Natural killer cell (primary cell): ENCODE data around the gene CBFA2T3. TPM values are rescaled to one million over a fixed set of nuclear protein-coding genes. Genes with fewer than 3 reads are reported as not detected.

Experiments used
- ATAC-seq, 3 donors: fragments of 150-1000 bp in 2 of 3; fragments of 200-7000 bp in 1 of 3; cut with Tn5 transposase; 1 replicate in 1 of 3; 2 replicates in 2 of 3; pipeline ENCODE4 v1.10.0; 2021; ENCODE audit warnings: mild to moderate bottlenecking in 2 of 3, moderate library complexity in 2 of 3
- DNase-seq, 2 donors: peaks; one replicate each; pipeline versions ENCODE4 v3.0.0 to v3.0.0-alpha.2; 2013 to 2021; ENCODE audit warnings: mixed read lengths in 1 of 2
- H3K27ac ChIP-seq: one replicate; pipeline ENCODE4 v1.5.1; 2013; ENCODE audit warnings: mild to moderate bottlenecking, low read length
- H3K27me3 ChIP-seq: one replicate; pipeline ENCODE4 v1.6.1; 2013; ENCODE audit warnings: low read length; ENCODE audit not compliant: control insufficient read depth, insufficient read depth
- H3K36me3 ChIP-seq: one replicate; pipeline ENCODE4 v1.6.1; 2013; ENCODE audit warnings: low read length; ENCODE audit not compliant: control insufficient read depth, insufficient read depth
- H3K4me1 ChIP-seq: one replicate; pipeline ENCODE4 v1.6.1; 2013; ENCODE audit warnings: low read length; ENCODE audit not compliant: control insufficient read depth, insufficient read depth
- H3K4me3 ChIP-seq: one replicate; pipeline ENCODE4 v1.5.1; 2013; ENCODE audit warnings: low read length
- H3K9me3 ChIP-seq: one replicate; pipeline ENCODE4 v1.6.1; 2013; ENCODE audit warnings: low read length; ENCODE audit not compliant: control insufficient read depth, insufficient read depth
- H3K27ac Mint-ChIP-seq, 2 donors: one replicate each; pipeline ENCODE4 v1.8.0; 2022; ENCODE audit warnings: mild to moderate bottlenecking in 2 of 2, mixed read lengths in 2 of 2, moderate library complexity in 1 of 2
- H3K27me3 Mint-ChIP-seq, 2 donors: one replicate each; pipeline ENCODE4 v1.8.0; 2022; ENCODE audit warnings: low read depth in 2 of 2, mixed read lengths in 2 of 2
- H3K36me3 Mint-ChIP-seq: one replicate; pipeline ENCODE4 v1.8.0; 2022; ENCODE audit warnings: mixed read lengths
- H3K4me1 Mint-ChIP-seq, 2 donors: one replicate each; pipeline ENCODE4 v1.8.0; 2022; ENCODE audit warnings: mixed read lengths in 2 of 2
- H3K4me3 Mint-ChIP-seq: one replicate; pipeline ENCODE4 v1.8.0; 2022; ENCODE audit warnings: mild to moderate bottlenecking, moderate library complexity, mixed read lengths
- H3K9me3 Mint-ChIP-seq, 2 donors: one replicate each; pipeline ENCODE4 v1.8.0; 2022; ENCODE audit warnings: mixed read lengths in 2 of 2
- WGBS: methylation state at CpG from one replicate; pipeline ENCODE4 v1.1.7; 2013; ENCODE audit warnings: missing lambda C conversion rate; ENCODE audit not compliant: insufficient coverage; 5-methylcytosine and 5-hydroxymethylcytosine counted together
- intact Hi-C: fragments of 100-400 bp; cut with micrococcal nuclease; formaldehyde crosslinking; loops from one replicate; pipeline ENCODE4 v1.14.2; 2022
- total RNA-seq, 4 donors: library from RNA; stranded (reverse); fragments of 120-200 nt in 1 of 4; gene quantifications; one replicate each; pipeline versions ENCODE4 v1.2.3 to v1.2.4, GENCODE V29; 2013 to 2022
- TF ChIP-seq, protein P1 (sequence below): fragments of 200-600 bp; IDR thresholded peaks from one replicate; pipeline ENCODE4 v1.8.0; 2022; ENCODE audit warnings: antibody characterized with exemption

CBFA2T3 gene
- total RNA-seq, 3 donors from 2014 or later (not counting 1 experiment from before 2014, with no cell fraction given) = 2.5 to 7.8 (median 4.2) TPM

GRCh38 chr16:88962478-88963152 is 14.4 kb downstream of the CBFA2T3 start:
- no peak overlapping the region for H3K4me3 Mint-ChIP-seq
- intact Hi-C loops = no loop called here
- WGBS = 60% methylated on average over 23 of the region's 23 CpGs
- no peak overlapping the region for H3K27ac ChIP-seq
- ATAC-seq = no peak
- no peaks in the 10 kb centered on the region for H3K9me3 ChIP-seq
- peaks cover 9 to 10% of the 10 kb centered on the region in 2 donors for H3K4me1 Mint-ChIP-seq
- no peak for DNase-seq
- TF ChIP-seq, protein P1, sequence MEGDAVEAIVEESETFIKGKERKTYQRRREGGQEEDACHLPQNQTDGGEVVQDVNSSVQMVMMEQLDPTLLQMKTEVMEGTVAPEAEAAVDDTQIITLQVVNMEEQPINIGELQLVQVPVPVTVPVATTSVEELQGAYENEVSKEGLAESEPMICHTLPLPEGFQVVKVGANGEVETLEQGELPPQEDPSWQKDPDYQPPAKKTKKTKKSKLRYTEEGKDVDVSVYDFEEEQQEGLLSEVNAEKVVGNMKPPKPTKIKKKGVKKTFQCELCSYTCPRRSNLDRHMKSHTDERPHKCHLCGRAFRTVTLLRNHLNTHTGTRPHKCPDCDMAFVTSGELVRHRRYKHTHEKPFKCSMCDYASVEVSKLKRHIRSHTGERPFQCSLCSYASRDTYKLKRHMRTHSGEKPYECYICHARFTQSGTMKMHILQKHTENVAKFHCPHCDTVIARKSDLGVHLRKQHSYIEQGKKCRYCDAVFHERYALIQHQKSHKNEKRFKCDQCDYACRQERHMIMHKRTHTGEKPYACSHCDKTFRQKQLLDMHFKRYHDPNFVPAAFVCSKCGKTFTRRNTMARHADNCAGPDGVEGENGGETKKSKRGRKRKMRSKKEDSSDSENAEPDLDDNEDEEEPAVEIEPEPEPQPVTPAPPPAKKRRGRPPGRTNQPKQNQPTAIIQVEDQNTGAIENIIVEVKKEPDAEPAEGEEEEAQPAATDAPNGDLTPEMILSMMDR = no peak
- H3K36me3 Mint-ChIP-seq = no peaks in the 10 kb centered on the region
- no peaks in the 10 kb centered on the region for H3K9me3 Mint-ChIP-seq
- peaks cover 0 to 29% of the 10 kb centered on the region in 2 donors for H3K27me3 Mint-ChIP-seq
- peaks cover 52% of the 10 kb centered on the region for H3K4me1 ChIP-seq
- H3K27ac Mint-ChIP-seq = no peak overlapping the region
- no peaks in the 10 kb centered on the region for H3K36me3 ChIP-seq
- H3K27me3 ChIP-seq = no peaks in the 10 kb centered on the region
- H3K4me3 ChIP-seq = no peak overlapping the region

- TF ChIP-seq, protein P1 = no peak
- H3K9me3 Mint-ChIP-seq = no peaks in the 10 kb centered on the region
- peaks cover 10 to 15% of the 10 kb centered on the region in 2 donors for H3K4me1 Mint-ChIP-seq
- peaks cover 54% of the 10 kb centered on the region for H3K4me1 ChIP-seq
- no peak overlapping the region for H3K27ac ChIP-seq
- DNase-seq (no peak), ATAC-seq (no peak)
- H3K36me3 ChIP-seq = no peaks in the 10 kb centered on the region
- intact Hi-C loops = no loop called here
- no peak overlapping the region for H3K27ac Mint-ChIP-seq
- H3K4me3 Mint-ChIP-seq = no peak overlapping the region
- H3K9me3 ChIP-seq = no peaks in the 10 kb centered on the region
- H3K27me3 Mint-ChIP-seq = peaks cover 7 to 31% of the 10 kb centered on the region in 2 donors
- no peaks in the 10 kb centered on the region for H3K36me3 Mint-ChIP-seq
- WGBS = 92% methylated on average over 9 of the region's 9 CpGs
- no peak overlapping the region for H3K4me3 ChIP-seq
- H3K27me3 ChIP-seq = no peaks in the 10 kb centered on the region
Observed at GRCh38 chr16:88961011-88961410, 16.0 kb downstream of the CBFA2T3 start.

GRCh38 chr16:88960516-88960915 is 16.5 kb downstream of the CBFA2T3 start:
- no peak overlapping the region for H3K4me3 Mint-ChIP-seq
- H3K27ac ChIP-seq = no peak overlapping the region
- 85% methylated on average over 3 of the region's 3 CpGs for WGBS
- no peak for DNase-seq
- H3K27ac Mint-ChIP-seq = no peak overlapping the region
- H3K4me1 ChIP-seq = peaks cover 57% of the 10 kb centered on the region
- no peak for ATAC-seq
- no peaks in the 10 kb centered on the region for H3K27me3 ChIP-seq
- no peaks in the 10 kb centered on the region for H3K9me3 Mint-ChIP-seq
- intact Hi-C loops = no loop called here
- no peaks in the 10 kb centered on the region for H3K36me3 Mint-ChIP-seq
- H3K4me3 ChIP-seq = no peak overlapping the region
- H3K4me1 Mint-ChIP-seq = peaks cover 10 to 15% of the 10 kb centered on the region in 2 donors
- TF ChIP-seq, protein P1 = no peak
- H3K9me3 ChIP-seq = no peaks in the 10 kb centered on the region
- no peaks in the 10 kb centered on the region for H3K36me3 ChIP-seq
- peaks cover 7 to 31% of the 10 kb centered on the region in 2 donors for H3K27me3 Mint-ChIP-seq

DNA sequence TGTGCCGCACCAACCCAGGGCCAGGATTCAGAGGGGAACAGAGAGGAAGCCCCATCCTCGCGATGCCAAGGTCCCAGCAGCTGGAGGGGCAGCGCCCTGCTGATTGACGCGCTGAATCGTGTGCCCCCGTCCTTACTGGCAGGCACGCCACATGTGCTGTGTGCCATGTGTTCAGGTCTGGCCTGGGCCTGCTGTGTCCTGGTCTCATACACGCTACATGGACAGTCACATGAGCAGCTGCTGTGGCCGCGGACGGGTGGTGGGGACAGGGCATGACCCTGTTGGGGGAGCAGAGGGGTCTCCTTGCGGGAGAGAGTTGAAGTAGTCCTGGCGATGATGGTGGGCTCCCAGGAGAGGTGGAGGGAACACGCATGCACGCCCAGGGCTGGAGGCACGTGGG is 18.0 kb downstream of the CBFA2T3 start:
- no peaks in the 10 kb centered on the region for H3K36me3 Mint-ChIP-seq
- TF ChIP-seq, protein P1 = no peak
- DNase-seq = no peak
- H3K9me3 ChIP-seq = no peaks in the 10 kb centered on the region
- H3K27ac Mint-ChIP-seq = no peak overlapping the region
- 90% methylated on average over 18 of the region's 18 CpGs for WGBS
- intact Hi-C loops = no loop called here
- no peaks in the 10 kb centered on the region for H3K27me3 ChIP-seq
- H3K9me3 Mint-ChIP-seq = no peaks in the 10 kb centered on the region
- H3K4me1 Mint-ChIP-seq = peaks cover 10 to 15% of the 10 kb centered on the region in 2 donors
- H3K27ac ChIP-seq = no peak overlapping the region
- ATAC-seq = no peak
- no peaks in the 10 kb centered on the region for H3K36me3 ChIP-seq
- no peak overlapping the region for H3K4me3 Mint-ChIP-seq
- H3K27me3 Mint-ChIP-seq = peaks cover 7 to 31% of the 10 kb centered on the region in 2 donors
- H3K4me3 ChIP-seq = no peak overlapping the region
- H3K4me1 ChIP-seq = peaks cover 52% of the 10 kb centered on the region
